Stimulated activated CD8-positive, alpha-beta memory T cell treated with anti-CD3 and anti-CD28 coated beads, Interleukin-15, amount 100 ng/mL, for 1 hour (primary cell): ENCODE results near the gene ACMSD.
"Not testable (repeated sequence)": the region's sequence is repeated elsewhere in the genome, so short reads cannot be mapped to it uniquely, and the experiment has no call there.

ENCODE experiments used
- DNase-seq: peaks from one replicate; pipeline ENCODE4 v3.0.0-alpha.2; 2020; ENCODE audit warnings: low read depth

Gene ACMSD

GRCh38 chr2:134852518-134852917, 14.1 kb downstream of the ACMSD start:
- no peak for DNase-seq

- DNase-seq, result no peak
These were observed 17.3 kb downstream of the ACMSD start for GRCh38 chr2:134855709-134856108.

- no peak for DNase-seq
These were observed 19.8 kb downstream of the ACMSD start for GRCh38 chr2:134858245-134858644.

- no peak for DNase-seq
These were observed 22.8 kb downstream of the ACMSD start for GRCh38 chr2:134861173-134861572.

GRCh38 chr2:134862069-134862468, 23.7 kb downstream of the ACMSD start:
- DNase-seq, result no peak

- no peak for DNase-seq
These were observed 24.3 kb downstream of the ACMSD start for GRCh38 chr2:134862674-134863073.

GRCh38 chr2:134863446-134863845, 25.0 kb downstream of the ACMSD start:
- no peak for DNase-seq

- no peak for DNase-seq
These were observed 26.8 kb downstream of the ACMSD start for GRCh38 chr2:134865067-134865787.

- no peak for DNase-seq
These were observed 28.2 kb downstream of the ACMSD start for GRCh38 chr2:134866498-134867099.

GRCh38 chr2:134869946-134870736, 31.7 kb downstream of the ACMSD start:
- no peak for DNase-seq

GRCh38 chr2:134873152-134873551, 34.7 kb downstream of the ACMSD start:
- no peak for DNase-seq

- DNase-seq, result no peak
These were observed 36.9 kb downstream of the ACMSD start for GRCh38 chr2:134875309-134875708.

- no peak for DNase-seq
These were observed 44.4 kb downstream of the ACMSD start for GRCh38 chr2:134882773-134883172.

- DNase-seq, result no peak
These were observed 45.3 kb downstream of the ACMSD start for GRCh38 chr2:134883552-134884293.

- no peak for DNase-seq
These were observed 46.0 kb downstream of the ACMSD start for GRCh38 chr2:134884435-134884834.

GRCh38 chr2:134892282-134893035, 54.0 kb downstream of the ACMSD start:
- no peak for DNase-seq

- DNase-seq, result no peak
These were observed 59.5 kb downstream of the ACMSD start for GRCh38 chr2:134897932-134898331.

GRCh38 chr2:134899204-134899603, 60.8 kb downstream of the ACMSD start:
- no peak for DNase-seq

- no peak for DNase-seq
These were observed 61.7 kb downstream of the ACMSD start for GRCh38 chr2:134900151-134900550.

- DNase-seq, result not testable (repeated sequence)
These were observed 65.3 kb downstream of the ACMSD start for GRCh38 chr2:134903701-134904100.

- no peak for DNase-seq
These were observed 66.8 kb downstream of the ACMSD start for GRCh38 chr2:134905168-134905567.

GRCh38 chr2:134906726-134907125, 68.3 kb downstream of the ACMSD start:
- DNase-seq, result no peak
